Body of pancreas (tissue), 4 donors: ENCODE results near the gene KRTAP5-1.

ENCODE experiments used
- POLR2A ChIP-seq, 3 donors: fragments of 450-650 bp; IDR thresholded peaks; one replicate each; pipeline ENCODE4 v1.6.1; 2016; ENCODE audit warnings: antibody characterized with exemption in 3 of 3, mild to moderate bottlenecking in 2 of 3
- TF ChIP-seq, protein P1 (sequence below), 7 experiments: fragments of 450-650 bp in 4 of 7; fragments of 200-600 bp in 3 of 7; sonication (generic) in 3 of 7; IDR thresholded peaks; one replicate each; pipeline ENCODE4 v1.5.1; 2016 to 2019; ENCODE audit warnings: antibody characterized with exemption in 7 of 7

DNA sequence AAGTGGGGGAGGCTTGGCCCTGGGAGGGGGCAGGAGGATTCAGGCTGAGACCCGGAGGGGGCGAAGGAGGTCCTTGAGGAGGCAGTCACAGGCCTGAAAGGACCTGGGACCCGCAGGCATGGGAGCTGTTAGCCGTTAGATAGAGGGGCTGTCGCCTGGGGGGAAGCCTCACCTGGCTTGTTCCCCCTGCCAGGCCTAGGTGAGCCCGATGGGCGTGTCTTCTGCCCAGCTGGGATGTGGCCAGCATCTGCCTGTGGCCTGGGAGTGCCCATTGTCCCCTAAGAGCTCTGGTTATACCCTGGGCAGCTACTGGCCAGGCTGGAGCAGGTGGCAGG, 11.2 kb downstream of the KRTAP5-1 start:
- TF ChIP-seq, protein P1, sequence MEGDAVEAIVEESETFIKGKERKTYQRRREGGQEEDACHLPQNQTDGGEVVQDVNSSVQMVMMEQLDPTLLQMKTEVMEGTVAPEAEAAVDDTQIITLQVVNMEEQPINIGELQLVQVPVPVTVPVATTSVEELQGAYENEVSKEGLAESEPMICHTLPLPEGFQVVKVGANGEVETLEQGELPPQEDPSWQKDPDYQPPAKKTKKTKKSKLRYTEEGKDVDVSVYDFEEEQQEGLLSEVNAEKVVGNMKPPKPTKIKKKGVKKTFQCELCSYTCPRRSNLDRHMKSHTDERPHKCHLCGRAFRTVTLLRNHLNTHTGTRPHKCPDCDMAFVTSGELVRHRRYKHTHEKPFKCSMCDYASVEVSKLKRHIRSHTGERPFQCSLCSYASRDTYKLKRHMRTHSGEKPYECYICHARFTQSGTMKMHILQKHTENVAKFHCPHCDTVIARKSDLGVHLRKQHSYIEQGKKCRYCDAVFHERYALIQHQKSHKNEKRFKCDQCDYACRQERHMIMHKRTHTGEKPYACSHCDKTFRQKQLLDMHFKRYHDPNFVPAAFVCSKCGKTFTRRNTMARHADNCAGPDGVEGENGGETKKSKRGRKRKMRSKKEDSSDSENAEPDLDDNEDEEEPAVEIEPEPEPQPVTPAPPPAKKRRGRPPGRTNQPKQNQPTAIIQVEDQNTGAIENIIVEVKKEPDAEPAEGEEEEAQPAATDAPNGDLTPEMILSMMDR (IDR thresholded peaks at IDR 0.05) = no peak
- TF ChIP-seq POLR2A (IDR thresholded peaks at IDR 0.05) = peak; percentile 78 to 84 (median 83)
